Measurements from ENCODE around the gene UCK2. TPM values are rescaled to one million over a fixed set of nuclear protein-coding genes. Genes with fewer than 3 reads are reported as not detected.
"Not testable (repeated sequence)": the region's sequence is repeated elsewhere in the genome, so short reads cannot be mapped to it uniquely, and the experiment has no call there.

Gene UCK2
- total RNA-seq, 1 donor from 2014 or later, result 40.9 TPM

- no peak overlapping the region for H3K27ac Mint-ChIP-seq
- no peaks in the 10 kb centered on the region for H3K4me1 Mint-ChIP-seq
- TF ChIP-seq CTCF (IDR thresholded peaks at IDR 0.05; ENCODE audit: unreplicated experiment), result no peak
- H3K9me3 Mint-ChIP-seq, result peaks cover 23% of the 10 kb centered on the region
- DNase-seq (ENCODE audit: low spot score in 2 of 2, unreplicated experiment in 2 of 2), result no peak
- no peak overlapping the region for H3K4me3 Mint-ChIP-seq
- H3K36me3 Mint-ChIP-seq, result no peaks in the 10 kb centered on the region
- peaks cover 5% of the 10 kb centered on the region for H3K27me3 Mint-ChIP-seq (ENCODE audit: low read depth)
Measured at GRCh38 chr1:165799387-165799786, 28.0 kb upstream of the UCK2 start.

- H3K27me3 Mint-ChIP-seq (ENCODE audit: low read depth); H3K4me3 Mint-ChIP-seq: not testable (repeated sequence)
Measured at GRCh38 chr1:165804513-165804912, 22.9 kb upstream of the UCK2 start.

GRCh38 chr1:165807613-165808012 is 19.8 kb upstream of the UCK2 start:
- peaks cover 9% of the 10 kb centered on the region for H3K27me3 Mint-ChIP-seq (ENCODE audit: low read depth)
- no peaks in the 10 kb centered on the region for H3K4me1 Mint-ChIP-seq
- no peaks in the 10 kb centered on the region for H3K36me3 Mint-ChIP-seq
- peaks cover 10% of the 10 kb centered on the region for H3K9me3 Mint-ChIP-seq
- DNase-seq (ENCODE audit: low spot score in 2 of 2, unreplicated experiment in 2 of 2), result no peak
- no peak overlapping the region for H3K4me3 Mint-ChIP-seq
- H3K27ac Mint-ChIP-seq, result no peak overlapping the region
- TF ChIP-seq CTCF (IDR thresholded peaks at IDR 0.05; ENCODE audit: unreplicated experiment), result no peak

More at GRCh38 chr1:165804513-165804912, 22.9 kb upstream of the UCK2 start:
- H3K27ac Mint-ChIP-seq; DNase-seq (ENCODE audit: low spot score in 2 of 2, unreplicated experiment in 2 of 2); H3K36me3 Mint-ChIP-seq; H3K4me1 Mint-ChIP-seq: not testable (repeated sequence)
- peaks cover 19% of the 10 kb centered on the region for H3K9me3 Mint-ChIP-seq

GRCh38 chr1:165815725-165816124 is 11.7 kb upstream of the UCK2 start:
- H3K36me3 Mint-ChIP-seq, result no peaks in the 10 kb centered on the region
- H3K27ac Mint-ChIP-seq, result no peak overlapping the region
- peaks cover 3% of the 10 kb centered on the region for H3K9me3 Mint-ChIP-seq
- H3K27me3 Mint-ChIP-seq (ENCODE audit: low read depth), result no peaks in the 10 kb centered on the region
- TF ChIP-seq CTCF (IDR thresholded peaks at IDR 0.05; ENCODE audit: unreplicated experiment), result no peak
- no peak for DNase-seq (ENCODE audit: low spot score in 2 of 2, unreplicated experiment in 2 of 2)
- no peak overlapping the region for H3K4me3 Mint-ChIP-seq
- H3K4me1 Mint-ChIP-seq, result no peaks in the 10 kb centered on the region

- no peak for TF ChIP-seq CTCF (IDR thresholded peaks at IDR 0.05; ENCODE audit: unreplicated experiment)
- peaks cover 3% of the 10 kb centered on the region for H3K9me3 Mint-ChIP-seq
- H3K27me3 Mint-ChIP-seq (ENCODE audit: low read depth), result no peaks in the 10 kb centered on the region
- H3K4me3 Mint-ChIP-seq, result no peak overlapping the region
- no peaks in the 10 kb centered on the region for H3K36me3 Mint-ChIP-seq
- H3K27ac Mint-ChIP-seq, result no peak overlapping the region
- no peak for DNase-seq (ENCODE audit: low spot score in 2 of 2, unreplicated experiment in 2 of 2)
- no peaks in the 10 kb centered on the region for H3K4me1 Mint-ChIP-seq
Measured at GRCh38 chr1:165816157-165816556, 11.3 kb upstream of the UCK2 start.

GRCh38 chr1:165816826-165817497 is 10.5 kb upstream of the UCK2 start:
- no peak for TF ChIP-seq CTCF (IDR thresholded peaks at IDR 0.05; ENCODE audit: unreplicated experiment)
- DNase-seq (ENCODE audit: low spot score in 2 of 2, unreplicated experiment in 2 of 2), result no peak
- Mint-ChIP-seq H3K4me1 (no peaks in the 10 kb centered on the region), H3K27ac (no peak overlapping the region), H3K4me3 (no peak overlapping the region), H3K9me3 (peaks cover 3% of the 10 kb centered on the region), H3K27me3 (ENCODE audit: low read depth) (no peaks in the 10 kb centered on the region), H3K36me3 (no peaks in the 10 kb centered on the region)
